K562 (cell line): ENCODE results near the gene STX19. TPM values are rescaled to one million over a fixed set of nuclear protein-coding genes. Genes with fewer than 3 reads are reported as not detected.

ENCODE experiments used
- ATAC-seq: fragments of 200-7000 bp; cut with Tn5 transposase; 3 replicates; pipeline ENCODE4 v1.9.1; 2020; ENCODE audit warnings: moderate library complexity
- BruUV-seq: library from RNA; stranded (reverse); fragments of 400-500 nt; replicated peaks from 2 replicates; lab custom pipeline; 2021; lab: Mats Ljungman, UMichigan
- CTCF ChIA-PET: fragments of 300-600 bp; formaldehyde crosslinking; extraction: SDS; loops from one replicate; lab custom pipeline; 2021; ENCODE audit warnings: low intra/inter-chr PET ratio; lab: Yijun Ruan, JAX
- POLR2A ChIA-PET: fragments of 300-600, 350-650 bp; sonication (Branson Sonifier 250); formaldehyde crosslinking; extraction: SDS; loops from one replicate; lab custom pipeline; 2021; ENCODE audit warnings: antibody characterized with exemption, inconsistent platforms; lab: Yijun Ruan, JAX
- DNase-seq, 4 experiments: peaks; one replicate each; pipeline versions ENCODE4 v3.0.0 to v3.0.0-alpha.2; 2011 to 2018; ENCODE audit warnings: low spot score in 3 of 4, mixed read lengths in 3 of 4; ENCODE audit errors: extremely low read depth in 1 of 4
- FAIRE-seq: peaks from 2 replicates; lab custom pipeline; 2011; peaks lifted over from hg19 to GRCh38; lab: Jason Lieb, UNC
- H2AFZ ChIP-seq: 2 replicates; pipeline ENCODE4 v1.6.0; 2011; ENCODE audit warnings: low read depth, low read length, control low read depth, inconsistent platforms
- H3K27ac ChIP-seq: fragments of 200-600 bp; 3 replicates; pipeline ENCODE4 v1.8.0; 2011; ENCODE audit warnings: low read depth, mild to moderate bottlenecking, control low read depth, inconsistent platforms, low read length, moderate library complexity, mixed read lengths; ENCODE audit errors: extremely low read depth
- H3K27me3 ChIP-seq, 2 experiments: fragments of 300-600 bp in 1 of 2; 2 replicates in 1 of 2; 3 replicates in 1 of 2; pipeline versions ENCODE4 v1.6.0 to v1.8.0; 2011; ENCODE audit warnings: inconsistent platforms in 2 of 2, low read length in 2 of 2, mild to moderate bottlenecking in 1 of 2, mixed read lengths in 1 of 2, moderate library complexity in 1 of 2; ENCODE audit not compliant: control insufficient read depth in 2 of 2, insufficient read depth in 2 of 2
- H3K36me3 ChIP-seq: fragments of 300-600 bp; 3 replicates; pipeline ENCODE4 v1.8.0; 2011; ENCODE audit warnings: mild to moderate bottlenecking, low read length, inconsistent platforms; ENCODE audit not compliant: control insufficient read depth, insufficient read depth
- H3K4me1 ChIP-seq, 2 experiments: fragments of 200-600 bp in 1 of 2; replicated peaks in 1 of 2; 2 replicates in 1 of 2; 3 replicates in 1 of 2; pipeline versions ENCODE4 v1.5.1 to v1.8.0; 2011; ENCODE audit warnings: inconsistent platforms in 2 of 2, low read length in 2 of 2, mild to moderate bottlenecking in 1 of 2, mixed read lengths in 1 of 2, moderate library complexity in 1 of 2; ENCODE audit not compliant: control insufficient read depth in 2 of 2, insufficient read depth in 2 of 2
- H3K4me2 ChIP-seq: 2 replicates; pipeline ENCODE4 v1.6.1; 2011; ENCODE audit warnings: low read length, control low read depth, inconsistent platforms, mixed read lengths; ENCODE audit not compliant: insufficient read depth
- H3K4me3 ChIP-seq: fragments of 200-600 bp; sonication (generic), shearing (Covaris generic); 2 replicates; pipeline ENCODE4 v1.5.1; 2016; ENCODE audit warnings: control low read depth, inconsistent platforms
- H3K79me2 ChIP-seq: fragments of 200-600 bp; 3 replicates; pipeline ENCODE4 v1.8.0; 2011; ENCODE audit warnings: low read length, inconsistent platforms; ENCODE audit not compliant: control insufficient read depth, insufficient read depth
- H3K9ac ChIP-seq, 2 experiments: 2 replicates each; pipeline versions ENCODE4 v1.6.0 to v1.6.1; 2011; ENCODE audit warnings: low read depth in 2 of 2, low read length in 2 of 2, control low read depth in 1 of 2, inconsistent platforms in 1 of 2, mild to moderate bottlenecking in 1 of 2, mixed read lengths in 1 of 2; ENCODE audit not compliant: insufficient read depth in 1 of 2
- H3K9me1 ChIP-seq: one replicate; pipeline ENCODE4 v1.6.0; 2011; ENCODE audit warnings: inconsistent platforms, mild to moderate bottlenecking, low read length, moderate library complexity; ENCODE audit not compliant: control insufficient read depth, insufficient read depth
- H3K9me3 ChIP-seq: replicated peaks from 2 replicates; pipeline ENCODE4 v1.5.1; 2011; ENCODE audit warnings: low read depth, low read length, inconsistent platforms; ENCODE audit not compliant: control insufficient read depth, insufficient read depth
- H4K20me1 ChIP-seq: replicated peaks from 2 replicates; pipeline ENCODE4 v1.6.1; 2011; ENCODE audit warnings: low read length, inconsistent platforms, mixed read lengths; ENCODE audit not compliant: control insufficient read depth, insufficient read depth
- BDP1 ChIP-seq: IDR thresholded peaks from 3 replicates; pipeline ENCODE4 v1.6.1; 2011; ENCODE audit not compliant: insufficient read length, insufficient read depth
- JUND ChIP-seq, 2 experiments: IDR thresholded peaks; 2 replicates in 1 of 2; 3 replicates in 1 of 2; pipeline ENCODE4 v1.6.1; 2011; ENCODE audit warnings: borderline replicate concordance in 2 of 2, low read depth in 2 of 2, low read length in 2 of 2, improper control_type of control experiment in 1 of 2, missing biosample characterization in 1 of 2, missing genetic modification characterization in 1 of 2, missing genetic modification reagents in 1 of 2
- WGBS: fragments of 100-300 bp; shearing (Covaris generic); methylation state at CpG from one replicate; pipeline ENCODE4 v1.1.6; 2016; ENCODE audit warnings: low coverage, mixed read lengths; ENCODE audit not compliant: insufficient coverage; ENCODE audit errors: missing lambda C conversion rate; 5-methylcytosine and 5-hydroxymethylcytosine counted together
- in situ Hi-C: fragments of 300-500 bp; cut with MboI; formaldehyde crosslinking; loops from 4 replicates; pipeline ENCODE4 v1.15.0; 2018; ENCODE audit warnings: inconsistent platforms, mixed read lengths
- intact Hi-C: fragments of 100-400 bp; cut with micrococcal nuclease; formaldehyde crosslinking; loops from 2 replicates; pipeline ENCODE4 v1.14.2; 2022
- polyA plus RNA-seq, 8 experiments: library from polyadenylated mRNA; depleted of rRNA in 4 of 8; stranded (reverse) in 5 of 8; unstranded in 3 of 8; fragments of >200 nt; fragmentation: Nextera tagmentation in 2 of 8; fragmentation: Illumina TruSeq in 1 of 8; extraction: Ambion mirVana in 2 of 8; extraction: Trizol in 1 of 8; gene quantifications; 2 replicates each; pipeline versions ENCODE4 v1.2.1 to v1.2.3, GENCODE V29; 2011 to 2014; ENCODE audit warnings: inconsistent platforms in 1 of 8, missing spikeins in 1 of 8
- total RNA-seq, 7 experiments: library from RNA; depleted of rRNA in 6 of 7; stranded (reverse); fragments of >200 nt in 6 of 7; fragmentation: Illumina TruSeq in 2 of 7; extraction: Trizol in 2 of 7; gene quantifications; 2 replicates each; pipeline versions ENCODE4 v1.2.1 to v1.2.3, GENCODE V29; 2011 to 2021; ENCODE audit warnings: low replicate concordance in 1 of 7
- TF ChIP-seq, protein P1 (sequence below): fragments of 250-450 bp; sonication (Bioruptor Pico); IDR thresholded peaks from 2 replicates; pipeline ENCODE4 v1.4.0; 2020; ENCODE audit warnings: borderline replicate concordance
- TF ChIP-seq, protein P2 (sequence below), 2 experiments: fragments of 450-650 bp; IDR thresholded peaks; 2 replicates each; pipeline ENCODE4 v1.6.1; 2016
- TF ChIP-seq, protein P3 (sequence below): fragments of 250-450 bp; sonication (Bioruptor Pico); IDR thresholded peaks from 2 replicates; pipeline ENCODE4 v1.8.0; 2022; ENCODE audit warnings: moderate library complexity, mild to moderate bottlenecking, inconsistent platforms

STX19 gene
- total and polyA plus RNA-seq, 9 of the 15 experiments (the other 6 are each of a cell fraction or from before 2014, with no cell fraction given) = 0.04 TPM; not detected in 8

DNA sequence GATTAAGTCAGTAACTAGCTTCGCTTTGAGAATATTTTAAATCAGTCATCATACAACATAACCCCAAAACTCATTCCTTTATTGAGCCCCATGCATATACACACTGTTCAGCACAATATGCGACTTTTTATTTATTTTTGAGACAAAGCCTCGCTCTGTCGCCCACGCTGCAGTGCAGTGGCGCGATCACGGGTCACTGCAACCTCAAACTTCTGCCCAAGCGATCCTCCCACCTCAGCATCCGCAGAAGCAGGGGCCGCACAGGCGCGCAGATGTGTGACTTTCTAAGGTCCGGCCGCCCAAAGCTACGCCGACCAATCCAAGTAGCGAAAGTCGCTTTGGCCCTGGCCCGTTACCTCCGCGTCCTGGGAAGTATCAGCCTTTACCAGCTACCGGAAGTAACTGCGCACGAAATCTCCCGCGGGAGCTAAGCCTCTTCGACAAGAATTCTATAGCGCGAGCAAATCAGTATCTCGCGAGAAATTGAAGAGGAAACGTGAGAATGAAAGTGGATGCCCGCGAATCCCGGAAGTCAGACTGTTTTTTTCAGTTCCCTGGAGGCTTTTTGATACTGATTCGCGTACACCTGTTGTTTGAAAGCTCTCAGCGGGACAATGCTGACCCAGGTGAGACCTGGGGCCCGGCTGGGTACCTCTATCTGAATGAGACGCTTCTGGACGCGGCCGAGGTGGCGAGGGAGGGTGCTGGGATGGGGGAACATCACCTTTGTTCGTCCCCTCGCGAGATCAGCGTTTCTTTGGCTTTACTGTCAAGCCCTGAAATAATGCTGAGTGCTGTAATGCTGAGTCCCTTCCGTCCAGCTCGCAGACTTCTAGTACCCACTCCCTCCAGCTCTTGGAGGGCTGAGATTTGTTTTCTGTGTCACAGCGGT is 34.4 kb upstream of the STX19 start, which contains the start of the genes DHFR2 and NSUN3 (continued):
- TF ChIP-seq JUND (IDR thresholded peaks at IDR 0.05; ENCODE audit: borderline replicate concordance, low read depth, low read length) (no peak), JUND (tag; IDR thresholded peaks at IDR 0.05; ENCODE audit: borderline replicate concordance, low read depth, low read length) (no peak; the same call in 2 of the 3 replicates), BDP1 (no peak)
- TF ChIP-seq, protein P1, sequence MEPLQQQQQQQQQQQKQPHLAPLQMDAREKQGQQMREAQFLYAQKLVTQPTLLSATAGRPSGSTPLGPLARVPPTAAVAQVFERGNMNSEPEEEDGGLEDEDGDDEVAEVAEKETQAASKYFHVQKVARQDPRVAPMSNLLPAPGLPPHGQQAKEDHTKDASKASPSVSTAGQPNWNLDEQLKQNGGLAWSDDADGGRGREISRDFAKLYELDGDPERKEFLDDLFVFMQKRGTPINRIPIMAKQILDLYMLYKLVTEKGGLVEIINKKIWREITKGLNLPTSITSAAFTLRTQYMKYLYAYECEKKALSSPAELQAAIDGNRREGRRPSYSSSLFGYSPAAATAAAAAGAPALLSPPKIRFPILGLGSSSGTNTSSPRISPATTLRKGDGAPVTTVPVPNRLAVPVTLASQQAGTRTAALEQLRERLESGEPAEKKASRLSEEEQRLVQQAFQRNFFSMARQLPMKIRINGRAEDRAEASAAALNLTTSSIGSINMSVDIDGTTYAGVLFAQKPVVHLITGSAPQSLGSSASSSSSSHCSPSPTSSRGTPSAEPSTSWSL (CRISPR knock-in tag) = no peak

DNA sequence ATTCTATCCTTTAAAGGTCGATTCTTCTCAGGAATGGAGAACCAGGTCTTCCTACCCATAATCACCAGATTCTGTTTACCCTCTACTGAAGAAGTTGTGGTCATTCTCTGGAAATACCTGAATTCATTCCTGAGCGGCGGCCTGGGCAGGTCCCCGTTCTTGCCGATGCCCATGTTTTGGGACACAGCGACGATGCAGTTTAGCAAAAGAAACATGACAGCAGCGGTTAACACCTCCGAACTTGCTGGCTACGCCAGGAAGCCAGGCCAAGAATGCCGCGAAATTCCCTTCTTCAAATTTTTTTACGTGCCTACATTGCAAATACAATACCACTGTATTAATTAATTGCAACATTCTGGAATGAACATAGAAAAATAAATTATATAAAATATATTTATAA is 32.9 kb upstream of the STX19 start:
- no peak for DNase-seq
- no peak overlapping the region for H3K4me3 ChIP-seq
- no peak overlapping the region for H3K4me2 ChIP-seq
- peaks cover 5% of the 10 kb centered on the region in 2 experiments; a peak in 2 of 5 replicates for H3K4me1 ChIP-seq
- ChIA-PET CTCF (no interaction called here), POLR2A (no interaction called here)
- no peaks in the 10 kb centered on the region for H3K27me3 ChIP-seq
- BruUV-seq = no TSS peak
- no peaks in the 10 kb centered on the region for H3K9me1 ChIP-seq
- peaks cover 4% of the 10 kb centered on the region; the same call in 1 of the 3 replicates for H3K36me3 ChIP-seq
- no peak overlapping the region for H3K9ac ChIP-seq
- no peaks in the 10 kb centered on the region for H3K9me3 ChIP-seq
- in situ Hi-C loops (no loop called here), intact Hi-C loops (loop anchor here (10.0 kb wide), 1 partner anchor 196 kb away; no protein-coding TSS in a partner anchor)
- TF ChIP-seq, protein P2, sequence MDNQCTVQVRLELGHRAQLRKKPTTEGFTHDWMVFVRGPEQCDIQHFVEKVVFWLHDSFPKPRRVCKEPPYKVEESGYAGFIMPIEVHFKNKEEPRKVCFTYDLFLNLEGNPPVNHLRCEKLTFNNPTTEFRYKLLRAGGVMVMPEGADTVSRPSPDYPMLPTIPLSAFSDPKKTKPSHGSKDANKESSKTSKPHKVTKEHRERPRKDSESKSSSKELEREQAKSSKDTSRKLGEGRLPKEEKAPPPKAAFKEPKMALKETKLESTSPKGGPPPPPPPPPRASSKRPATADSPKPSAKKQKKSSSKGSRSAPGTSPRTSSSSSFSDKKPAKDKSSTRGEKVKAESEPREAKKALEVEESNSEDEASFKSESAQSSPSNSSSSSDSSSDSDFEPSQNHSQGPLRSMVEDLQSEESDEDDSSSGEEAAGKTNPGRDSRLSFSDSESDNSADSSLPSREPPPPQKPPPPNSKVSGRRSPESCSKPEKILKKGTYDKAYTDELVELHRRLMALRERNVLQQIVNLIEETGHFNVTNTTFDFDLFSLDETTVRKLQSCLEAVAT (IDR thresholded peaks at IDR 0.05) = 0 out of 4 replicates have a peak, but pooled peaks of 1 of the 2 experiments have one; percentile 23
- TF ChIP-seq, protein P3, sequence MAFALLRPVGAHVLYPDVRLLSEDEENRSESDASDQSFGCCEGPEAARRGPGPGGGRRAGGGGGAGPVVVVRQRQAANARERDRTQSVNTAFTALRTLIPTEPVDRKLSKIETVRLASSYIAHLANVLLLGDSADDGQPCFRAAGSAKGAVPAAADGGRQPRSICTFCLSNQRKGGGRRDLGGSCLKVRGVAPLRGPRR (CRISPR knock-in tag) = no peak
- no peak for FAIRE-seq
- H3K79me2 ChIP-seq = peaks cover 29% of the 10 kb centered on the region
- no peak overlapping the region for H2AFZ ChIP-seq
- H4K20me1 ChIP-seq = no peaks in the 10 kb centered on the region
- no peak overlapping the region for H3K27ac ChIP-seq
- WGBS = 90% methylated on average over 11 of the region's 13 CpGs
- no peak for ATAC-seq
